IMR-90 (cell line): ENCODE results near the gene EXOC8. TPM values are rescaled to one million over a fixed set of nuclear protein-coding genes. Genes with fewer than 3 reads are reported as not detected.

ENCODE experiments used
- ATAC-seq: fragments of 200-7000 bp; cut with Tn5 transposase; 2 replicates; pipeline ENCODE4 v1.9.1; 2020; ENCODE audit warnings: low read depth, mild to moderate bottlenecking, moderate library complexity
- BruUV-seq: library from RNA; stranded (reverse); fragments of 400-500 nt; replicated peaks from 2 replicates; lab custom pipeline; 2021; lab: Mats Ljungman, UMichigan
- CTCF ChIA-PET: fragments of 300-600 bp; formaldehyde crosslinking; extraction: SDS; loops from one replicate; lab custom pipeline; 2021; ENCODE audit warnings: antibody characterized with exemption; lab: Yijun Ruan, JAX
- POLR2A ChIA-PET: fragments of 300-600 bp; sonication (Branson Sonifier 250); formaldehyde crosslinking; loops from one replicate; lab custom pipeline; 2022; ENCODE audit warnings: antibody characterized with exemption; ENCODE audit not compliant: unreplicated experiment; lab: Charles Lee
- DNase-seq: peaks from one replicate; pipeline ENCODE4 v3.0.0; 2013
- H2AFZ ChIP-seq: replicated peaks from 2 replicates; pipeline ENCODE3; 2013; ENCODE audit warnings: low read length, mild to moderate bottlenecking; ENCODE audit not compliant: poor library complexity
- H2AK5ac ChIP-seq: 2 replicates; pipeline ENCODE4 v1.6.1; 2013; ENCODE audit warnings: low read depth, low read length, inconsistent platforms
- H2AK9ac ChIP-seq: replicated peaks from 2 replicates; pipeline ENCODE3; 2013; ENCODE audit warnings: mild to moderate bottlenecking, low read depth, low read length, moderate library complexity; ENCODE audit not compliant: poor library complexity
- H2BK120ac ChIP-seq: 2 replicates; pipeline ENCODE4 v1.6.1; 2013; ENCODE audit warnings: low read depth, low read length, inconsistent platforms
- H2BK15ac ChIP-seq: 3 replicates; pipeline ENCODE4 v1.6.1; 2013; ENCODE audit warnings: low read depth, low read length, inconsistent platforms
- H2BK20ac ChIP-seq: 2 replicates; pipeline ENCODE4 v1.6.1; 2013; ENCODE audit warnings: low read depth, mild to moderate bottlenecking, inconsistent platforms, low read length, moderate library complexity
- H2BK5ac ChIP-seq: 2 replicates; pipeline ENCODE4 v1.6.1; 2013; ENCODE audit warnings: mild to moderate bottlenecking, low read depth, low read length, inconsistent platforms; ENCODE audit not compliant: poor library complexity, severe bottlenecking
- H3K14ac ChIP-seq: replicated peaks from 2 replicates; pipeline ENCODE4 v1.6.1; 2013; ENCODE audit warnings: low read depth, low read length, inconsistent platforms
- H3K18ac ChIP-seq: 2 replicates; pipeline ENCODE4 v1.6.1; 2013; ENCODE audit warnings: low read depth, low read length, control low read depth
- H3K23ac ChIP-seq: 2 replicates; pipeline ENCODE4 v1.6.1; 2013; ENCODE audit warnings: low read depth, low read length, inconsistent platforms
- H3K27ac ChIP-seq: 2 replicates; pipeline ENCODE4 v1.5.1; 2013; ENCODE audit warnings: mild to moderate bottlenecking, control low read depth, low read length; ENCODE audit not compliant: insufficient read depth
- H3K27me3 ChIP-seq: 2 replicates; pipeline ENCODE4 v1.6.1; 2013; ENCODE audit warnings: low read length; ENCODE audit not compliant: control insufficient read depth, insufficient read depth
- H3K36me3 ChIP-seq: 2 replicates; pipeline ENCODE4 v1.6.1; 2013; ENCODE audit warnings: low read length, mixed read lengths; ENCODE audit not compliant: control insufficient read depth, insufficient read depth
- H3K4ac ChIP-seq: 2 replicates; pipeline ENCODE4 v1.6.1; 2013; ENCODE audit warnings: low read depth, low read length, inconsistent platforms
- H3K4me1 ChIP-seq: 2 replicates; pipeline ENCODE4 v1.6.1; 2013; ENCODE audit warnings: low read length, mixed read lengths; ENCODE audit not compliant: control insufficient read depth, insufficient read depth
- H3K4me2 ChIP-seq: 2 replicates; pipeline ENCODE4 v1.6.1; 2013; ENCODE audit warnings: low read depth, mild to moderate bottlenecking, control low read depth, low read length, moderate library complexity
- H3K4me3 ChIP-seq: 2 replicates; pipeline ENCODE4 v1.5.1; 2013; ENCODE audit warnings: low read depth, mild to moderate bottlenecking, control low read depth, low read length, moderate library complexity; ENCODE audit not compliant: insufficient read depth
- H3K56ac ChIP-seq: 2 replicates; pipeline ENCODE4 v1.6.1; 2013; ENCODE audit warnings: low read length, inconsistent platforms; ENCODE audit not compliant: insufficient read depth; ENCODE audit errors: extremely low read depth
- H3K79me1 ChIP-seq, 2 experiments: 2 replicates each; pipeline ENCODE4 v1.6.1; 2013; ENCODE audit warnings: low read length in 2 of 2, inconsistent platforms in 1 of 2, low read depth in 1 of 2
- H3K9ac ChIP-seq: 2 replicates; pipeline ENCODE4 v1.6.1; 2013; ENCODE audit warnings: low read depth, low read length, control low read depth
- H3K9me1 ChIP-seq: 2 replicates; pipeline ENCODE4 v1.6.1; 2013; ENCODE audit warnings: low read length, inconsistent platforms; ENCODE audit not compliant: insufficient read depth
- H3K9me3 ChIP-seq: 2 replicates; pipeline ENCODE4 v1.6.1; 2013; ENCODE audit warnings: low read length; ENCODE audit not compliant: control insufficient read depth, insufficient read depth
- H4K20me1 ChIP-seq: 2 replicates; pipeline ENCODE4 v1.6.1; 2013; ENCODE audit warnings: low read length, inconsistent platforms; ENCODE audit not compliant: insufficient read depth
- H4K5ac ChIP-seq: 2 replicates; pipeline ENCODE4 v1.6.1; 2013; ENCODE audit warnings: mild to moderate bottlenecking, low read depth, low read length, control low read depth
- H4K8ac ChIP-seq, 2 experiments: 2 replicates each; pipeline ENCODE4 v1.6.1; 2013; ENCODE audit warnings: low read depth in 2 of 2, low read length in 2 of 2, control low read depth in 1 of 2, inconsistent platforms in 1 of 2
- H4K91ac ChIP-seq: 2 replicates; pipeline ENCODE4 v1.6.1; 2013; ENCODE audit warnings: low read depth, low read length, inconsistent platforms; ENCODE audit not compliant: insufficient read depth
- CEBPB ChIP-seq: IDR thresholded peaks from 2 replicates; pipeline ENCODE4 v1.6.1; 2012; ENCODE audit warnings: low read depth, low read length, improper control_type of control experiment
- FOS ChIP-seq: fragments of 150-350 bp; IDR thresholded peaks from 2 replicates; pipeline ENCODE4 v1.6.1; 2016; ENCODE audit warnings: low read depth, low read length
- MAZ ChIP-seq: IDR thresholded peaks from 2 replicates; pipeline ENCODE4 v1.6.1; 2012; ENCODE audit warnings: low read depth, mild to moderate bottlenecking, low read length, improper control_type of control experiment, moderate library complexity, borderline replicate concordance
- MXI1 ChIP-seq: IDR thresholded peaks from 2 replicates; pipeline ENCODE4 v1.6.1; 2012; ENCODE audit warnings: low read depth, mild to moderate bottlenecking, low read length, moderate library complexity, borderline replicate concordance
- RCOR1 ChIP-seq: IDR thresholded peaks from 2 replicates; pipeline ENCODE4 v1.6.1; 2012; ENCODE audit warnings: mild to moderate bottlenecking, low read length, improper control_type of control experiment; ENCODE audit not compliant: insufficient replicate concordance
- RFX5 ChIP-seq: IDR thresholded peaks from 2 replicates; pipeline ENCODE4 v1.8.0; 2012; ENCODE audit warnings: low read depth, mild to moderate bottlenecking, low read length, moderate library complexity
- whole genome bisulfite sequencing, 2 experiments: methylation state at CpG; one replicate each; pipeline versions ENCODE4 v1.1.5 to v1.1.7; 2013; ENCODE audit warnings: missing lambda C conversion rate in 2 of 2; ENCODE audit not compliant: insufficient read length in 1 of 2; ENCODE audit errors: extremely low coverage in 2 of 2; 5-methylcytosine and 5-hydroxymethylcytosine counted together
- dilution Hi-C: fragments of 300-500 bp; cut with HindIII; formaldehyde crosslinking; loops from one replicate; pipeline ENCODE4 v1.14.3; 2018; ENCODE audit warnings: low sequenced_read_pairs; ENCODE audit not compliant: unreplicated experiment
- in situ Hi-C: fragments of 300-500 bp; cut with MboI; formaldehyde crosslinking; loops from 3 replicates; pipeline ENCODE4 v1.14.3; 2019; ENCODE audit warnings: low sequenced_read_pairs, inconsistent platforms, mixed read lengths
- intact Hi-C: fragments of 100-400 bp; cut with micrococcal nuclease; formaldehyde crosslinking; loops from 2 replicates; pipeline ENCODE4 v1.10.0; 2022
- polyA plus RNA-seq, 3 experiments: library from polyadenylated mRNA; depleted of rRNA; stranded (reverse); fragments of >200 nt; gene quantifications; 2 replicates each; pipeline ENCODE4 v1.2.3, GENCODE V29; 2012; ENCODE audit warnings: low replicate concordance in 1 of 3
- total RNA-seq: library from RNA; depleted of rRNA; stranded (reverse); fragments of >200 nt; gene quantifications from 2 replicates; pipeline ENCODE4 v1.2.3, GENCODE V29; 2012
- TF ChIP-seq, protein P1 (sequence below): conservative IDR thresholded peaks from 2 replicates; pipeline ENCODE4 v1.5.1; 2012; ENCODE audit warnings: mild to moderate bottlenecking, low read depth, low read length, improper control_type of control experiment

Gene EXOC8
- total and polyA plus RNA-seq, 2 of the 4 experiments (the other 2 are of a cell fraction), result 2.6 to 11.5 TPM

DNA sequence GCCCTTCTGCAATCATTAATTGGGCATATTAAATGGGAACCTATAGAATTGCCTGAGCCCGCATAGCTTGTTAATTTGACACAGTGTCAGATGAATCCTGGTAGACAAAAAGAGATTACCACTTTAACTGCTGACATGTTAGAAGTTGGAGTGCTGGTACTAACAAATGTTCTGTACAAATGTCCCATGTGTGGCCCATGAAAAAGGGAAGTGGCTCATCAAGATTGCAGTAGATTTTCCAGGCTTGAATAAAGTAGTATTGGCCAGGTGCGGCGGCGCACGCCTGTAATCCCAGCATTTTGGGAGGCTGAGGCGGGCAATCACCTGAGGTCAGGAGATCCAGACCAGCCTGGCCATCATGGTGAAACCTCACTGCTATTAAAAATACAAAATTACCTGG, 51.0 kb downstream of the EXOC8 start:
- Histone ChIP-seq H3K14ac (no peak overlapping the region), H4K5ac (no peak overlapping the region), H3K9me1 (no peaks in the 10 kb centered on the region), H4K8ac (no peak overlapping the region), H2AK9ac (no peak overlapping the region), H3K23ac (no peak overlapping the region), H2AK5ac (no peak overlapping the region), H3K9me3 (no peaks in the 10 kb centered on the region), H2BK120ac (no peak overlapping the region), H2AFZ (no peak overlapping the region), H3K27ac (no peak overlapping the region), H3K56ac (no peak overlapping the region), H3K4me1 (no peaks in the 10 kb centered on the region), H2BK15ac (no peak overlapping the region), H2BK5ac (no peak overlapping the region), H3K79me1 (no peaks in the 10 kb centered on the region), H3K36me3 (no peaks in the 10 kb centered on the region), H3K4me2 (no peak overlapping the region), H3K4ac (no peak overlapping the region), H4K20me1 (no peaks in the 10 kb centered on the region), H4K91ac (no peak overlapping the region), H3K27me3 (no peaks in the 10 kb centered on the region), H2BK20ac (no peak overlapping the region), H3K9ac (no peak overlapping the region), H3K4me3 (no peak overlapping the region), H3K18ac (no peak overlapping the region)
- dilution Hi-C loops, result no loop called here
- 91% methylated on average over 5 of the region's 6 CpGs; no CpG with 5 or more reads in 1 of the 2 experiments for WGBS, 2 experiments
- DNase-seq (no peak), ATAC-seq (no peak)
- no TSS peak for BruUV-seq
- intact Hi-C loops, result no loop called here
- in situ Hi-C loops, result no loop called here
- ChIA-PET POLR2A (no interaction called here), CTCF (no interaction called here)
- TF ChIP-seq, protein P1, sequence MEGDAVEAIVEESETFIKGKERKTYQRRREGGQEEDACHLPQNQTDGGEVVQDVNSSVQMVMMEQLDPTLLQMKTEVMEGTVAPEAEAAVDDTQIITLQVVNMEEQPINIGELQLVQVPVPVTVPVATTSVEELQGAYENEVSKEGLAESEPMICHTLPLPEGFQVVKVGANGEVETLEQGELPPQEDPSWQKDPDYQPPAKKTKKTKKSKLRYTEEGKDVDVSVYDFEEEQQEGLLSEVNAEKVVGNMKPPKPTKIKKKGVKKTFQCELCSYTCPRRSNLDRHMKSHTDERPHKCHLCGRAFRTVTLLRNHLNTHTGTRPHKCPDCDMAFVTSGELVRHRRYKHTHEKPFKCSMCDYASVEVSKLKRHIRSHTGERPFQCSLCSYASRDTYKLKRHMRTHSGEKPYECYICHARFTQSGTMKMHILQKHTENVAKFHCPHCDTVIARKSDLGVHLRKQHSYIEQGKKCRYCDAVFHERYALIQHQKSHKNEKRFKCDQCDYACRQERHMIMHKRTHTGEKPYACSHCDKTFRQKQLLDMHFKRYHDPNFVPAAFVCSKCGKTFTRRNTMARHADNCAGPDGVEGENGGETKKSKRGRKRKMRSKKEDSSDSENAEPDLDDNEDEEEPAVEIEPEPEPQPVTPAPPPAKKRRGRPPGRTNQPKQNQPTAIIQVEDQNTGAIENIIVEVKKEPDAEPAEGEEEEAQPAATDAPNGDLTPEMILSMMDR, result no peak
- TF ChIP-seq RCOR1, result no peak
- TF ChIP-seq RFX5, result no peak
- no peak for TF ChIP-seq MXI1
- no peak for TF ChIP-seq MAZ
- TF ChIP-seq FOS, result no peak
- TF ChIP-seq CEBPB, result no peak
